ENCODE measurements around the gene AXDND1.

The AXDND1 gene

GRCh38 chr1:179337942-179338560 lies 27.7 kb upstream of the AXDND1 start:
- TF ChIP-seq ZFP3 (CRISPR knock-in tag; IDR thresholded peaks at IDR 0.05) (no peak), ZC3H10 (CRISPR knock-in tag; IDR thresholded peaks at IDR 0.05) (no peak), TCF4 (CRISPR knock-in tag; IDR thresholded peaks at IDR 0.05; ENCODE audit: borderline replicate concordance) (no peak), ZNF70 (CRISPR knock-in tag; IDR thresholded peaks at IDR 0.05) (no peak), CSRNP3 (CRISPR knock-in tag; IDR thresholded peaks at IDR 0.05) (no peak), ZNF8 (CRISPR knock-in tag; IDR thresholded peaks at IDR 0.05) (no peak), CREB5 (CRISPR knock-in tag; IDR thresholded peaks at IDR 0.05; ENCODE audit: low read depth) (no peak), ZFP30 (CRISPR knock-in tag; IDR thresholded peaks at IDR 0.05) (no peak), ISL1 (CRISPR knock-in tag; IDR thresholded peaks at IDR 0.05) (no peak), OSR1 (CRISPR knock-in tag; IDR thresholded peaks at IDR 0.05) (no peak), TOX (CRISPR knock-in tag; IDR thresholded peaks at IDR 0.05; ENCODE audit: borderline replicate concordance) (no peak), ZNF565 (CRISPR knock-in tag; conservative IDR thresholded peaks at IDR 0.05; ENCODE audit: low read depth) (no peak), CSDC2 (CRISPR knock-in tag; IDR thresholded peaks at IDR 0.05) (no peak), PPARA (CRISPR knock-in tag; IDR thresholded peaks at IDR 0.05; ENCODE audit: borderline replicate concordance) (no peak), RARB (CRISPR knock-in tag; IDR thresholded peaks at IDR 0.05) (no peak), GLIS3 (CRISPR knock-in tag; IDR thresholded peaks at IDR 0.05) (no peak), TSHZ2 (CRISPR knock-in tag; IDR thresholded peaks at IDR 0.05) (no peak), POU6F1 (CRISPR knock-in tag; IDR thresholded peaks at IDR 0.05; ENCODE audit: borderline replicate concordance, low read depth) (no peak), SNAI2 (CRISPR knock-in tag; IDR thresholded peaks at IDR 0.05) (no peak)

GRCh38 chr1:179340918-179341317 lies 24.9 kb upstream of the AXDND1 start:
- no peak for ATAC-seq
- TF ChIP-seq POU6F1 (CRISPR knock-in tag; IDR thresholded peaks at IDR 0.05; ENCODE audit: borderline replicate concordance, low read depth) = no peak
- no peak for TF ChIP-seq ZNF565 (CRISPR knock-in tag; conservative IDR thresholded peaks at IDR 0.05; ENCODE audit: low read depth)
- no peak for TF ChIP-seq GLIS3 (CRISPR knock-in tag; IDR thresholded peaks at IDR 0.05)
- TF ChIP-seq CSDC2 (CRISPR knock-in tag; IDR thresholded peaks at IDR 0.05) = no peak
- TF ChIP-seq ZNF70 (CRISPR knock-in tag; IDR thresholded peaks at IDR 0.05) = no peak
- no peak for TF ChIP-seq ZFP30 (CRISPR knock-in tag; IDR thresholded peaks at IDR 0.05)
- no peak for TF ChIP-seq OSR1 (CRISPR knock-in tag; IDR thresholded peaks at IDR 0.05)
- no peak for TF ChIP-seq ZNF8 (CRISPR knock-in tag; IDR thresholded peaks at IDR 0.05)
- no peak for TF ChIP-seq SNAI2 (CRISPR knock-in tag; IDR thresholded peaks at IDR 0.05)
- no peak for TF ChIP-seq TCF4 (CRISPR knock-in tag; IDR thresholded peaks at IDR 0.05; ENCODE audit: borderline replicate concordance)
- no peak for TF ChIP-seq TSHZ2 (CRISPR knock-in tag; IDR thresholded peaks at IDR 0.05)
- TF ChIP-seq TOX (CRISPR knock-in tag; IDR thresholded peaks at IDR 0.05; ENCODE audit: borderline replicate concordance) = no peak
- no peak for TF ChIP-seq ARNTL (CRISPR knock-in tag; IDR thresholded peaks at IDR 0.05; ENCODE audit: borderline replicate concordance, low read depth)
- no peak for TF ChIP-seq CSRNP3 (CRISPR knock-in tag; IDR thresholded peaks at IDR 0.05)
- TF ChIP-seq PPARA (CRISPR knock-in tag; IDR thresholded peaks at IDR 0.05; ENCODE audit: borderline replicate concordance) = no peak

More at GRCh38 chr1:179337942-179338560, 27.7 kb upstream of the AXDND1 start:
- ATAC-seq = no peak

Measured in SK-N-SH treated with all-trans-retinoic acid at 6 μM for 48 hours (cell line).